DLD1 (cell line): ENCODE results near the gene MTX1.

ENCODE experiments used
- in situ Hi-C: cut with HindIII; loops from 2 replicates; pipeline ENCODE4 v1.10.0; 2017; ENCODE audit warnings: low sequenced_read_pairs

MTX1 gene

DNA sequence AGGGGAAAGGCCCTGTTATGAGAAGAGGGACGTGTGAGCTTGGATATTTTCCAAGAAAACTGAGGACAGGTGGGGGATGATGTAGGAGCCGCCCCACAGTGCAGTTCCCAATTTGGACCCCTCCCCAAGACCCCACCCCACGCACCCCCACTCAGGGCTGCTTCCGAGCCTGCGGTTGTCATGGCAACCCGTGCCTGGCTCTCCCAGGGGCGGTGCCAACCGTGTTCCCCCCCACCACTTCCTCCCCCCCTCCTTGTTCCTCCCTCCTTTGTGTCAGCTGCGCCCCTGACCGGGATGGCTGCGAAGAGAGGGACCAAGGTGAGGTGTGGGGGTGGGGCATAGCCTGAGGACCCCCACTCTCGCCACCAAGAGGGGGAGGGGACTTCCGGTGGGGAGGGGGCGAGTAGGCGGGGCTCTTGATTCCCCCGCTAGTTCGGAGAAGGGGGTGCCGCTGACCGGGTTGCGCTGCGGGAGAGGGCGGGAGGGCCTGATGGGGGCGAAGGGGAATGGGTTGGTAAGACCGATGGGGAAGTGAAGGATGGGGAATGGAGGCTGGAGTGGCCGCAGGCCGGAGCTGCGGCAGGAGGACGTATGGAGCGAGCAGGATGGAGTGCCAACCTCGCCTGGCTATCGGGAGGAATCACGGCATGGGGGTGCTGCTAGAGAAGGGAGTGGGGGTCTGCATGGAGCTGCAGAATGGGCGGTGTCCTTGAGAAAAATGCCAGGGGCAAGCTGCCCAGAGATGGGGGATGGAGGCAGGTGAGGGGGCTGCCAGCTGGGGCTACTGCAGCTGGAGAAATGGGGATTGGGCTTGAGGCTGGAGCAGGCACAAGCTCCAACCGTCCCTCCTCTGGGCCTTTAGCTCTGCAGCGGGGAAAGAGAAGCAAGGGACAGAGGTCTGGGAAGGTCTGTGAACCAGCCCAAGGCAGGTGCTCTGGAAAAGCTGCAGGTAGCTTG, 33.9 kb upstream of the MTX1 start:
- in situ Hi-C loops: no loop called here

- in situ Hi-C loops: no loop called here
Measured at GRCh38 chr1:155175281-155175926, 33.1 kb upstream of the MTX1 start.

DNA sequence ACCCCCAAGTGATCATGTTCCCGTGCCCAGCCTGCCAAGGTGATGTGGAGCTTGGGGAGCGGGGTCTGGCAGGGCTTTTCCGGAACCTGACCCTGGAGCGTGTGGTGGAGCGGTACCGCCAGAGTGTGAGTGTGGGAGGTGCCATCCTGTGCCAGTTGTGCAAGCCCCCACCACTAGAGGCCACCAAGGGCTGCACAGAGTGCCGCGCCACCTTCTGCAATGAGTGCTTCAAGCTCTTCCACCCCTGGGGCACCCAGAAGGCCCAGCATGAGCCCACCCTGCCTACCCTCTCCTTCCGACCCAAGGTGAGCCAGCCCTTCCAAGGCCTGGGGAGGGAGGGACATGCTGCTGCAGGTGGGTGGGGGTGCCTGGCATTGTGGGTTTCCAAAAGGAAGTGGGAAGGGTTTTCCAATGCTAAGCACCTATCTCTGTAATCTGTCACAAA, 32.5 kb upstream of the MTX1 start:
- in situ Hi-C loops: no loop called here

DNA sequence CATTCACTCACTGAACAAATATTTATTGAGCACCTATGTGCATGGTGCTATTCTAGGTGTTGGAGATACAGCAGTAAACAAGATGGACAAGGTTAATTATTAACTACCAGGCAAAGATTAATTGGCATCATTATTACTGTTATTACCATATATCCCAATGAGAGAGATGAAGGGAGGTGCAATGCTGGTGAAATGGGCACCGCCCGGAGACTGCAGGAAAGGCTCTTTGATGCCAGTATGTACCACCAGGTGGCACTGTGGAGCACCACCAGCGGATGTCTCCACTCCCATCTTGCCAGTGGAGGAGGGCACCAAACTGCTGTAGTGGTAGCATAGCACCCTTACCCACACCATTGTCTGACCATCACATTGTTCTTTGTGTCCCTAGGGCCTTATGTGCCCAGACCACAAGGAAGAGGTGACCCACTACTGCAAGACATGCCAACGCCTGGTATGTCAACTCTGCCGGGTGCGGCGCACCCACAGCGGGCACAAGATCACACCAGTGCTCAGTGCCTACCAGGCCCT, 31.9 kb upstream of the MTX1 start:
- in situ Hi-C loops: no loop called here

GRCh38 chr1:155177192-155177917, 31.1 kb upstream of the MTX1 start:
- in situ Hi-C loops: no loop called here

DNA sequence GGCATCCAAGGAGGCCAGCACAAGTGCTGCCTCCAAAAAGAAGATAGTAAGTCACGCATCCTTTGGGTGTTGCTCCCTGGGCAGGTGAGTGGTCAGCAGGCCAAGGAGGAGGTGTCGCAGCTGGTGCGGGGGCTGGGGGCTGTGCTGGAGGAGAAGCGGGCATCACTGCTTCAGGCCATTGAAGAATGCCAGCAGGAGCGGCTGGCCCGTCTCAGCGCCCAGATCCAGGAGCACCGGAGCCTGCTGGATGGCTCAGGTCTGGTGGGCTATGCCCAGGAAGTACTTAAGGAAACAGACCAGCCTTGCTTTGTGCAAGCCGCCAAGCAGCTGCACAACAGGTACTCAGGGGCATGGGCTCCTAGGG, 30.6 kb upstream of the MTX1 start:
- in situ Hi-C loops: no loop called here

- in situ Hi-C loops: no loop called here
Measured at GRCh38 chr1:155178441-155179111, 29.9 kb upstream of the MTX1 start.

DNA sequence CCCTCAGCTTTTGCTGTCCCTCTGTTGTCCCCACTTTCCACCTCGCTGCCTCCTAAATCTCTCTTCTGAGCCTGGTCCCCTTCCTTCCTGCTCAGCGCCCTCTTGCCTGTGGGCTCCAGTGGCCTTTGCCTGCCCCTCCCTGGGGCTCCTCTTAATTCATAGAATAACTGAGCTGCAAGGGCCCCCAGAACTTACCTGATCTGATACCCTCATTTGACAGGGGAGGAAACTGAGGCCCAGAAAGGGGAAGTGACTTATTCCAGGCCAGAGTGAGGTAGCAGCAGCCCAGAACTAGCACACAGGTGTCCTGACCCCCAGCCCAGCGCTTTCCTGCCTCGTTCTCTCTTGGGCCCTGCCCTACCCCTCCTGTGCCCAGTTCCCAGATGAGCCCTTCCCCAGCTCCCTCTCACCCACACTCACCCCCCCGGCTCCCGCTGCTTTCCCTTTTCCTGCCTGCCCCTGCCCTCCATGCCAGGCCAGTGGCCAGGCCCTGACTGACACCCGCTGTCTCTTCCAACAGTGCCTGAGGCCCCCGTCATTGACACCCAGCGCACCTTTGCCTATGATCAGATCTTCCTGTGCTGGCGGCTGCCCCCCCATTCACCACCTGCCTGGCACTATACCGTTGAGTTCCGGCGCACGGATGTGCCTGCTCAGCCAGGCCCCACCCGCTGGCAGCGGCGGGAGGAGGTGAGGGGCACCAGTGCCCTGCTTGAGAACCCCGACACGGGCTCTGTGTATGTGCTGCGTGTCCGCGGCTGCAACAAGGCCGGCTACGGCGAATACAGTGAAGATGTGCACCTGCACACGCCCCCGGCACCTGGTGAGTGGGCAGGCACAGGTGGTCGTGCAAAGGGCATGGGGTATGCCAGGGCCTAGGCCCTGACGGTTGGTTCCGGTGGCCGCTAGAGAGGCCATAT, 29.1 kb upstream of the MTX1 start:
- in situ Hi-C loops: no loop called here

- in situ Hi-C loops: no loop called here
Measured at GRCh38 chr1:155181371-155182051, 27.0 kb upstream of the MTX1 start.

DNA sequence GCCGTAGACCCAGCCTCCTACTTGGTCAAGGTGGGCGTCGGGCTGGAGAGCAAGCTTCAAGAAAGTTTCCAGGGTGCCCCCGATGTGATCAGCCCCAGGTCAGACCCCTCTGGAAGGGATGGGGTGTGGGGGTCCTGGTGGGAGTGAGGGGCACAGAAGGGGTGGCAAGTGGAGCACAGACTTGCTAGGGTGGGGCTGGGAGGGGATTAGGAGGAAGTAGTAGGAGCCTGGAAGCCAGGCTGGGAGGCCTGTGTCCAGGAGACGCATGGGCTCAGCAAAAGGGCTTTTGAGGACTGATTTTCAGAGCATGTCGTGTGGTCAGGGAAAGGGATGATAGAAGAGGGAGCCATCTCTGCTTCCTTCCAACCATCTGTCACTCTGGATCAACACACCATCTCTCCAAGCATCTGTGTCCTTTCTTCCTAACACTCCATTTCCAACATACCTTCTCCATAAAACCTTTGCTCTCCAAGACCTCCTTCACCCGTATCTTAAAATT, 26.4 kb upstream of the MTX1 start:
- in situ Hi-C loops: no loop called here

DNA sequence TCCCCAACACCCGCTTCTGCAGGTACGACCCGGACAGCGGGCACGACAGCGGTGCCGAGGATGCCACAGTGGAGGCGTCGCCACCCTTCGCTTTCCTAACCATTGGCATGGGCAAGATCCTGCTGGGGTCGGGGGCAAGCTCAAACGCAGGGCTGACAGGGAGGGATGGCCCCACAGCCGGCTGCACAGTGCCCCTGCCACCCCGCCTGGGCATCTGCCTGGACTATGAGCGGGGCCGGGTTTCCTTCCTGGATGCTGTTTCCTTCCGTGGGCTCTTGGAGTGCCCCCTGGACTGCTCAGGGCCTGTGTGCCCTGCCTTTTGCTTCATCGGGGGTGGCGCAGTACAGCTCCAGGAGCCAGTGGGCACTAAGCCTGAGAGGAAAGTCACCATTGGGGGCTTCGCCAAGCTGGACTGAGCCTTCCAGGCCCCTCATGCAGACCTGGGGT, 24.7 kb upstream of the MTX1 start:
- in situ Hi-C loops: no loop called here

DNA sequence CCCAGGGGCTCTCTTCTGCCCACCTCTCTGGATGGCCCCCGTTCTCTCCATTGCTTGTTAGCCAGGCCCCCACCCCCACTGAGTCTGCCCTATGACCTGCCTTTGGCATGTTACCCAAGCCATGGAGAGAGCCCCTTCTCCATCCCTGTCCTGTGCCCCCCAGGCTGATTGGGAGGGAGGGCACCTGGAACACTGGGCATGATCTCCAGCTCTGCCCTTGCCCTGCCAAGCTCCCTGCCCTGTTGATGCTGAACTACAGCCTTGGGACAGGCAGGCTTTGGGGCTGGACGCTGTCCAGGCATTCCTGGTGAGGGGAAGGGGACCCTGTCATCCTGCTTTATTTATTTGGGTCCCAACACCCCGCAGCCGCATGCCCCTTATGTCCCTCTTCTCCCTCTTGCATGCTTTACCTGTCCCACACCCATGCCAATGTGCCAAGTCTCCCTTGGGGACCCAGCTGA, 24.1 kb upstream of the MTX1 start:
- in situ Hi-C loops: no loop called here

GRCh38 chr1:155184835-155185782, 23.4 kb upstream of the MTX1 start:
- in situ Hi-C loops: no loop called here

GRCh38 chr1:155185783-155186066, 22.8 kb upstream of the MTX1 start:
- in situ Hi-C loops: no loop called here

DNA sequence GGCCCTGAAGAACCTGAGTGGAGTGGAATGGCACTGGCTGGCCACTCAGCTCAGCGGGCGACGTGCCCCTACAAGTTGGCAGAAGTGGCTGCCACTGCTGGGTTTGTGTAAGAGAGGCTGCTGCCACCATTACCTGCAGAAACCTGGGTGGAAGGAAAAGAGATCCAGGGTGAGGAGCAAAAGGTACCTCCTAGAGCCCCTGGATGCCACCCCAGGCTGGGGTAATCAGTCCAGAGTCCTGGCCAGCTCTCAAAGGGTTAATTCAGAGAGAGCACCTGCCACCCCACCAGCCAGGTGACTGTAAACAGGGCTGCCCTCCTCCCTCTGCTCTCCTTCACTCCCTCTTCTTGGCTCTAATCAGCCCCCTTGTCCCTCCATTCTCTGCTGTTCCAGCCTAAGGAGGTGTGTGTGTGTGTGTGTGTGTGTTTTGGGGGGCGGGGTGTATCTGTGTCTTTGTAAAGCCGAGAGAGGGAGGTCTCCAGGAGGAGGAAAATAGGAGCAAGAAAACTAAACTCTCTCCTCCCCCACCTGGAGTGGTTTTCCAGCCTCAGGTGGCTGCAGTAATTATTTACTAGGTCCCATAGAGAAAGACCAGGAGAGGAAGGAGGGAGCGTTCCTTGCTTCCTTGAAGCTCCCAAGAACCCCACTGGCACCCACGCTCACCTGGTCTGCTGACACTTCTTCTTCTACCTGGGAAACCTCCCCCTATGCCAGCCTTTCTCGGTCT, 22.3 kb upstream of the MTX1 start:
- in situ Hi-C loops: no loop called here

- in situ Hi-C loops: no loop called here
Measured at GRCh38 chr1:155186794-155187455, 21.6 kb upstream of the MTX1 start.

DNA sequence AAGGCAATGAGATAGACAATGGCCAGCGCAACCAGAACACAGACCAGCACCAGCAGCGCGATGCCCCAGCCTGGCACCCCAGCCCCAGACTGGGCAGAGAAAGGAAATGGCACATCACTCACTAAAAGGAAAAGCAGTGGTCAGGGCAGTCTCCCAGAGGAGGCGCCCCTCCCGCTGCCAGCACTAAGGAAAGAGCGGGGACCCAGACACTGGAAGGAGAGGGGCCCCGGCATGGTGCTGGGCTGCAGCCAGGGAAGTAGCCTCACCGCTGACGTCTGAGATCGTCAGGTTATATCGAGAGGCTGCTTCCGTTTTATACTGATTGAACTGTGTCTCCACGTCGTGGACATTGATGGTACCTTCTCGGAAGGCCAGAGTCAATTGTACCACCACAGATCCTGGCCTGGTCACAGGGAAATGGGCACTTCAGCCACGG, 21.0 kb upstream of the MTX1 start:
- in situ Hi-C loops: no loop called here
